Activated T-cell treated with anti-CD3 and anti-CD28 coated beads, Interleukin-2, amount 50 U/mL, for 48 hours (primary cell): Measurements from ENCODE around the gene CCDC92.
"Not testable (repeated sequence)": the region's sequence is repeated elsewhere in the genome, so short reads cannot be mapped to it uniquely, and the experiment has no call there.

Experiments used
- DNase-seq, 2 experiments: peaks; one replicate each; pipeline ENCODE4 v3.0.0-alpha.2; 2020

CCDC92 gene

GRCh38 chr12:123935956-123936355 is 36.7 kb downstream of the CCDC92 start:
- no peak for DNase-seq

- DNase-seq = no peak
Observed at GRCh38 chr12:123934829-123935228, 37.8 kb downstream of the CCDC92 start.

GRCh38 chr12:123934016-123934620 is 38.5 kb downstream of the CCDC92 start:
- DNase-seq = no peak

DNA sequence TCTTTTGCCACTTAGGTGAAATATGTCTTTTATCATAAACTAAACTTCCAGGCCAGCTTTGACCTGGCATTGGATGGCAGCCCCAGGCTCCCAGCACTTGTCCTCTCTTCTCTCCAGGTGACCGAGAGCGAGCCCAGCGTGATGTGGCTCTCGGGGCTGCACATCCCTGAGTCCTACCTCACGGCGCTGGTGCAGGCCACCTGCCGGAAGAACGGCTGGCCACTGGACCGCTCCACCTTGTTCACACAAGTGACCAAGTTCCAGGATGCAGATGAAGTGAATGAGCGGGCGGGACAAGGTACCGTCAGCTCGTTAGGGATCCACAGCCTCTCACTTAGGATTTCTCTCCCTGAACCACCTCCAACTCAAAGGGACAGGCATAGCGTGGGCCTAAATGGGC is 39.4 kb downstream of the CCDC92 start:
- no peak for DNase-seq

- peak; percentile 36 to 48 for DNase-seq
Observed at GRCh38 chr12:123931686-123932321, 40.8 kb downstream of the CCDC92 start.

DNA sequence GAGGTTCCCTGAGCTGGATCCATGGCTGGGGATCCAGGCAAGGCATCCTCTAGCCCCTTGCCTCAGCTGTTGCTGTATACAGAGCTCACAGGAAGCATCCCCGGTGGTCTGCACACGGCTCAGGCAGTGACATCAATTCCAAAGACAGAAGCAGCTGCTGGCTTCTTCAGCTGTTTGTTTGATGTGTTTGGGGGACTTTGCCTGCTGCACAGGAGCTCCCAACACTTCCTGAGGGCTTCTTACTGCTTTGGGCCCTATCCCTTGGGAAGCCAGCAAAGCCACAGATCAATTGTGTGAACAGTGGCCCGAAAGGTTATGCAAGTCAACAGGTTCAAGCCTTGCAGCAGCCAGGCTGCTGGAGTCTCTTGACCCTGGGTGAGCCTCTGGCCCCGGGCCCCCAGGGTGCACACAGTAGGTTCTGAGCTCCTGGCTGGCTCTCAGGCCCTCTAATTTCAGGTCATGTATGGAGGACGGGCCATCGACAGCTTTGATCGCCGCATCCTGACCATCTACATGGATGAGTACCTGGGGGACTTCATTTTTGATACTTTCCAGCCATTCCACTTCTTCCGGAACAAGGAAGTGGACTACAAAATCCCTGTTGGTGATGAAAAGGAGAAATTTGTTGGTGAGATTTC is 42.6 kb downstream of the CCDC92 start:
- DNase-seq = no peak

DNA sequence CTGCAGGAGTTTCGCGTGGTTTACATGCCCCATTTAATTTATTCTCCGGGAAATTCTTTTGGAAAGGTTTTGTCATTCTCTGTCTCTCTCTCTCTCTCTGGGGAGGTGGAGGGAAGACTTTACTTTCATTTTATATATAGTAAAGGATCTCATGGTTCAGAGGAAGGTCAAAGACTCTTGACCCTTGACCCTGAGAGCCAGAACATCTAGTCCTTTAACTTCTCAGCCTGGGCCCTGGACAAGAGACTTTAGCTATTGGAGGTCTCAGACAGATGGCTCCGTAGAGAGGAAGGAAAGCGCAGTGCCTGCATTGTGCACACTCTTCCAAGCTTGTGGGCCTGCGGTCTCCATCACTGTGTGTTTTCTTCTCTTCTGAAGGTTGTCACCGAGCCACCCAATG is 43.7 kb downstream of the CCDC92 start:
- no peak for DNase-seq

- DNase-seq = no peak
Observed at GRCh38 chr12:123928274-123928865, 44.3 kb downstream of the CCDC92 start.

- DNase-seq = no peak
Observed at GRCh38 chr12:123924539-123924938, 48.1 kb downstream of the CCDC92 start.

- DNase-seq = no peak
Observed at GRCh38 chr12:123923927-123924326, 48.7 kb downstream of the CCDC92 start.

- DNase-seq = no peak
Observed at GRCh38 chr12:123923038-123923437, 49.6 kb downstream of the CCDC92 start.

GRCh38 chr12:123919980-123920360 is 52.7 kb downstream of the CCDC92 start:
- no peak for DNase-seq

GRCh38 chr12:123917337-123917850 is 55.2 kb downstream of the CCDC92 start:
- no peak for DNase-seq

GRCh38 chr12:123916729-123917128 is 55.9 kb downstream of the CCDC92 start:
- peak; percentile 74 to 79 for DNase-seq

DNA sequence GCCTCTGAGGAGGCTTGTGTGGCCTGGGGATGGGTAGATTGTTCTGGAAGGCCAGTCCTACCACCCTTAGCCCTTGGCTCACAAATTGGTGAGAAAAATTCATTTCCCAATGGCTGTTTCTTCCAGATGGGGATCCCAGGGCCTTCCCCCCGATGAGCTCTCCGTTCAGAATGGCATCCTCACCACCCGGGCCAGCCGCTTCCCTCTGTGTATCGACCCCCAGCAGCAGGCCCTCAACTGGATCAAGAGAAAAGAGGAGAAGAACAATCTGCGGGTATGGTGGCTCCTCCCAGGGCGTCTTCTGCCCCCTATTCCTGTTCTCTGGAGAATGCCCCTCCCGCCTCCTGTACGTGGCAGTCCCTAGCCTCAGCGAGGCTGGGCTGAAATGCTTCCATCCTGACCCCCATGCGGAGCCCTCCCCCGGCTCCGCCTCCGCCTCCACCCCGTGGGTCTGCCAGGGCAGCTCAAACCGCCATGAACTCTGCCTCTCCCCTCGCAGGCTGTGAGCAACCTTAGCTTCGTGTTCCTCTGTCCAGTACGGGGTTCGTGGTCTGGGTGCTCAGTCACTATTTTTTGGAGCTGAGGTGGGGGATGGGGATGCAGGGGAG is 57.8 kb downstream of the CCDC92 start:
- no peak for DNase-seq

GRCh38 chr12:123912415-123913380 is 59.9 kb downstream of the CCDC92 start:
- DNase-seq = no peak

GRCh38 chr12:123911672-123912409 is 60.8 kb downstream of the CCDC92 start:
- not testable (repeated sequence) for DNase-seq

DNA sequence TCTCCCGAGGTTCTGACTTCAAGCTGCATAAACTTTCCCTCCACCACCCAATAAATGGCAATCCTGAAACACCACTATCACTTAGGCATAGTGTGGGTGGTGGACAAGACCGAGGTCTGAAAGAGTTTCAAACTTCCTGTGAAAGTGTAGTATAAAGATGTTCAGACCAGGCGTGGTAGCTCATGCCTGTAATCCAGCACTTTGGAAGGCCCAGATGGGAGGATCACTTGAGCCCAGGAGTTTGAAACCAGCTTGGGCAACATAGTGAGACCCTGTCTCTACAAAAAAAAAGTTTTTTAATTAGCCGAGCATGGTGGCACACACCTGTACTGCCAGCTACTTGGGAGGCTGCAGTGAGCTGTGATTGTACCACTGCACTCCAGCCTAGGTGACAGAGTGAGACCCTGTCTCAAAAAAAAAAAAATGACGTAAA is 61.9 kb downstream of the CCDC92 start:
- no peak for DNase-seq

DNA sequence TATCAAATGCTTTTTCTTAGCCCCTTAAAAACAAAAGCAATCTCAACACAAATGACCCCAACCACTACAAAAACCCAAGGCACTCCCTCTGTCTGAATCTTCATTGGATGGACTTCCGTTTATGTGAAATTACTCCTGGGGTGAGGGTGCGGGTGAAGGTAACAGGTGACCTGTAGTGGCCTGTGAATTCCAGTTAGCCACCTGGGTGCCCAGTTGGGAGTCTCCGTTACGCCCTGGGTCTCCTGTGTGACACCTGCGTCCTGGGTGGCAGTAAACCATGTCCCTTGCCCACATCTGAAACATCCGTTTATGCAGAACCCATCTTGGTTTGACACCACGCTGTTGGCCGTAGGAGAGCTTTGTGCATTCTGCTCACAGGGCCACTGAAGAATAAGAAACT is 62.6 kb downstream of the CCDC92 start:
- DNase-seq = no peak

- no peak for DNase-seq
Observed at GRCh38 chr12:123908884-123909725, 63.5 kb downstream of the CCDC92 start.
